GM21526 (cell line): ENCODE measurements around the gene SCAMP3.
A peak's percentile ranks its signal among the peaks of the same experiment; 100 is the strongest.

Experiments used
- ATAC-seq: cut with Tn5 transposase; IDR thresholded peaks from one replicate; pipeline ENCODE4 v1.9.1; 2021; ENCODE audit warnings: moderate library complexity; ENCODE audit not compliant: unreplicated experiment, low FRiP score

Gene SCAMP3

DNA sequence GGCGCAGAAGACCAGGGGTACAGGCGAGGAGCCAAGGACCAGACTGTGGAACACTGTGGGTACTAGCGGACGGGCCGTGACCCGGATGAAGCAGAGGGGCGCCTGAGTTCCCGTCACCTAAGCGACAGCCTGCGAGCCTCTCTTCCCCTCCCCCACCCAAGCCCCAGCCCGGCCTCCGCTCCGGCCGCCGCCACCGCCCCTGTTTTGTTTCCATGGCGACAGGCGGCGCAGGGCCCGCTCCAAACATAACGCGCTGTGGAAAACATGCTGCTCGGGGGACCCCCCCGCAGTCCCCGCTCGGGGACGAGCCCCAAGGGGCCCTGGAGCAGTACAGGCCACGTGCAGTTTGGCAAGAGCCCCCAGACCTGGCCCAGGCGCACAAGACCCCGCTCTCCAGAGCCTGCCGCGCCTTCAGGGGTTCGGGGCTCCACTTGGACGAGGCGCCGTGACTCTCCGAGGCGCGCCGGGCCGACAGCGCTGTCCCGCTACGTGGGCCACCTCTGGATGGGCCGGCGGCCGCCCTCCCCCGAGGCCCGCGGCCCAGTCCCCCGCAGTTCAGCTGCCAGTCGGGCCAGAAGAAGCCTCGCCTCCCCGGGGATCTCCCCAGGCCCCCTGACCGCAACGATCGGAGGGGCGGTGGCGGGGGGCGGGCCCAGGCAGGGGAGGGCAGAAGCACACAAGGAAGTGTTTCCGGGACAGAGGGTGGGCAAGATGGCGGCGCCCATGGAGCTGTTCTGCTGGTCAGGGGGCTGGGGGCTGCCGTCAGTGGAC is 53.4 kb downstream of the SCAMP3 start, which contains the start of gene MTX1:
TSS of gene MTX1 (plus strand) at position 155 of the 771 bp plus-strand sequence. CDS start at position 265, 110 bp downstream.
- peak; percentile 54 for ATAC-seq

DNA sequence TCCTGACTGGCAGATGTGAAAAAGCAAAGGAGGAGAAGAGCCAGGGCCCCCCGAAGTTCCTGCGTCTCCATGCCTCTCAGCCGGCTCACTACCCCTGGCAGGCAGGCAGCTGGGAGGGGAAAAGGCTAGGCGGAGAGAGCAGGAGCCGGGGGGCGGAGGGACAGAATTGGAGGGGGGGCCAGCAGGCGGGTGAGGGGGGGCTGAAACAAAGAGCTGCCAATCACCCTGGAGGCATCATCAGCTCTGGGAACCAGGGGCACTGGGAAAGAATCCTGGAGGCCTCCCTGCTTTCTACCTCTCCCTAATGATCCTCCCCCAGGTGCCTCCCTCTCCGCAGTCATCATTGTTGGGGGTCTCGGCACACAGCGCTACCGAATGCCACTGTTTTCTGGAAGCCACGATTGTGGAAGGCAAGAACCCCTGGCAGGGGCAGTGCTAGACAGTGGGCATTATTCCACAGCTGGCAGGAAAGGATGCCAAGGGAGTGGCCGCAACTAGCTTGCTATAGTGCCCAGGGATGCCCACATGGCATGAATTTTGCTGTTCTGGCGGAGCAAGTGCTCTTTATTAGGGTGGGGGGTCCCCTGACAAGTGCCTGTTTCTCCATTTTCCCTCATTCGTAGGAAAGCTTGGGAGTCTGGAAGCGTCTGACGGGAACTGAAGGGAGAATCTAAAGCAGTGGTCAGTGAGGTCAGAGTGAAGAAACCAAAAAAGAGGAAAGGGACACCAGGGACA is 54.2 kb downstream of the SCAMP3 start, which contains the start of gene THBS3:
TSS of gene THBS3 (minus strand) at position 92 of the 735 bp plus-strand sequence. CDS start at position 71, 21 bp downstream.
- no peak for ATAC-seq

DNA sequence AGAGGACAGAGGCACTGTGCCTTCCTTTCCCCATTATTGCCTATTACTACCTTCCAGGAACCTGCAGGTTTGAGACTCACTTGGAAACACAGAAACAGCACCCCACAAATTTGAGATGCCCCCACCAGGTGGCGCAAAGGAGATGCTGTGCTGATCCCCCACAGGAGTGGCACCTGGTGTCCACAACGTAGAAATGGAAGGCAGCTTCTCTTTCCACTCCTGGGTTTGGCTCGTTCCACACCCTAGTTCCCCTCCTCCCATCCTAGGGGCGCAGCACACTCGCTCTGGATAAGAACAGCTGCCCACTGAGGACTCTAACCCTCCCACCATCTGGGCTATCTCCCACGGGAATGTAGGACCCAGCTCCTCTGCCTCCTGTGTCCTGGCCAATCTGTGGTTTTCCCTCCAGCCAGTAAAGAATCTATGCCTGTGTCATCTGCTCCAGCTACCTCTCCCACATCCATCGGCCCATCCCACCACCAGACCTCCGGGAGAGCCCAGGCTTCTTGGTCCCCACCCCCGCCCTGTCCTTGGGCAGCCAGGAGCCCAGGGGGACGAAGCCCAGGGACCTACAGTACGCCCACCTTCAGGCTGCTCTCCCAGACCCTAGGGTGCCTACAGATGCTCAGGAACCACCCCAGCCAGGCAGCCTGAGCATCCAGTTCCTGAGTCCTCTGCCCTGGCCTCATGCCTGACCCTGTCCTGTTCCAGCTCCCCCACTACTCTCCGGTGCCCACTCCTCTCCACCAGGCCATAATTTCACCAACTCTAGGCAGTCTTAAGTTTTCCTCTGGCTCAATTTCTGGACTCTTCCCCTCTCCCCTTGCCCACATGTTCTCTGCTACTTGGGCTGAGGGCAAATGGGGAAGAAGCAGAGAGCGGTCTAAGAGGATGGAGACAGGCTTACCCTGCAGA is 55.0 kb downstream of the SCAMP3 start:
- ATAC-seq, result no peak
